ENCODE measurements around the gene CST7.
A peak's percentile ranks its signal among the peaks of the same experiment; 100 is the strongest.

CST7 gene

DNA sequence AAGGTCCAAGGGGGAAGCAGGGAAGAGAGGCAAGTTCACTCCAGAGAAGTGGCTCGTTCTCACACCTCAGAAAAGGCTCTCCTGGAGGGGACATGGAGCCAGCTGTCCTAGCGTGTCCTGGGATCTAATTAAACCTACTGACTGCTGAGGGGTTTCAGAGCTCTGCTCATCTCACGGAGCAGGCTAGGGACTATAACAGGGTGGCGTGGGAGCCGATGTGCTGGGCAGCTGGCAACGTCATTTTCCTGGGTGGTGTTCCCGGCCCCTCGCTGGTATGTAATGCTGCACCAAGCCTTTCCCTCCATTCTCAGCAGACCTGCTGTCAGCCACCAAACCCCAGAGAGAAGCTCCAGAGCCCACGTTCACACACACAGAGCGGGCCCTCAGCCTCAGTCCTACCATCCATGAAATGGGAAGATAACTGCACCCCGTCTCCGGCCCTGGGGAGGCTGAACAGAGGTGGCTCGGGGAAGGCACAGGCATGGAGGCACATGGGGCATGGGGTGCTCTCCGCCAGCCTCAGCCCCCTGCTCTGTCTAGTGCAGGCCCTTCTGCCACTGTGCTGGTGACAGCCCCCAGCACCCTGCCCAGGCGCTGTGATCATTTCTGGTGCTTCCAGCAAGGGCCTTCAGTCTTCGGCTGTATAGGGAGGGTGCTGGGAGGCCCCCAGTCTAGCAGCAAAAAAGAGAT, 1.9 kb downstream of the CST7 start:
- FAIRE-seq, result no peak

DNA sequence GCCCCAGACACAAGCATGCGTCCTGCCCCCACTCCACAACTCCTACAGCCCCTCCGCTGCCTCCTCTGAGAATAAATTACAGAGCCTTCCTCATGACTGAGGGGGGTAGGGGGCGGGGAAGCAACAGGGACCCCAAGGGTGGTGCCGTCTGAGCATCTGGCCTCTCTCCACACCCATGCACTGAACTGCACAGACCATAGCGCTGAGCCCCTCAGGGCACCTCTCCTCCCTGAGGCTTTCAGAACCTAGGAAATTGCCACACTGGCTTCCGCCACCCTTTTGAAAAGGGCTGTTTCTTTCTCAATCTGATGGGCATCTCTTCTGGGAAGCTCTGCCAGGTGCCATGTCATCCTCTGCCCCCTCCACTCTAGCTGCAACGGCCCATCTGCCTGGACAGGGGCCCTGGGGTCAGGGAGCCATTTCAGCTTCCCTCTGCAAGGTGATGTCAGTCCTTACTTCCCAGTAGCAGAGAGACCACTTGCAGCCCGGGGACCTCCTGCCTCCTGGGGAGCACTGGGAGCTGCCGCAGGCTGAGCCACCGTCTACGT, 2.5 kb downstream of the CST7 start:
- no peak for FAIRE-seq

DNA sequence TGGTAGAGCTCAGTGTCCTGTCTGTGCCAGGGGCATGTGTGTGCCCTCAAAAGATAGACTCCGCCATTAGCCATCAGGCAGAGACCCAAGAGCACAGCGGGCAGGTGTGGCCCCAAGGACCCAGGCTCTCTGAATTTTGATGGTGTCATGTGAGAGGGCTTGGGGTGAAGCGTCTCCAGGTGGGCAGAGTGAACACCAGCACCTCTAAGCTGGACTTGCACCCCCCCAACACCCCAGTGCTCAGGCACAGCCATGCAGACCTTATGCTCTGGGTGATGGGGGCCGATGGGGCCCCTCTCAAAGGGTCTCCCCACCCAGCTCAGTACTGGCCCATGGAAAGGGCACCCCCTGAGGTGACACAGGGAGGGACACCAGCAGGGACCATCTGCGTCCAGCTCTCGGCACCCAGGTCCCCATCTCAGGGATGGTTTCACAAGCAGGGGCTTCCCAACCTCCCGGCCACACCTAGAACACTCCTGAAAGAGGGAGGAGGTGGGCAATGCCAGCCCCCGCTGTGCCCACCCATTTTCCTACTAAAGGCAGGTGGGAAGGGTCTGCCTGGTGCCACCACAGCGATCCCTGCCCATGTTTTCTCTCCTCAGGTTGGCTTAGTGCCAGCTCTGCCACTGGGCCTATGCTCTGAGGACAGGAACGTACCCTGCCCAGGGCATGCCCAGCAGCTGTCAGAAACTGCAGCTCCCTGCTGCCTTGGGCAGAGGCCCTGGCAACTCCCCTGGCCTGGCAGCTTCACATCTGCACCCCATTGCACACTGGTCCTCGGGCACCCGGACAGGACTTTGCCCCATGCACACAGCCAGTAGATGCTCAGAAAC, 3.5 kb downstream of the CST7 start:
- no peak for FAIRE-seq

DNA sequence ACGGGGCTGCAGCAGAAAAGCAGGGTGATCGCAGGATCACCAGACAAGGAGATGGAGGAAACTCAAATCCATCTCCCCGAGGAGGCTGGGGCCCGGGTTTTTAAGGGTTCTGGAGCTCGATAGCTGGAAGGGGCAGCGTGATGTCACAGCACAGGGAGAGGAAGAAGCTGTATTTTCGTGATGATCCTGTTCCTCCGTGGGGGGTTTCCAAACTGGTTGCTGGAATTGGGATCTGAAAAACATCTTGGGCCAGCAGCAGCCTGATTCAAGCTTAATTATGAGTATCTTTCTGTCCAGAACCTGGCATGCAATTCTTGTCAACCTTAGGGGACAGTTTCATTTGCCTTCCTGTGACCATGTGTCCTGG, 4.1 kb downstream of the CST7 start:
- no peak for FAIRE-seq

DNA sequence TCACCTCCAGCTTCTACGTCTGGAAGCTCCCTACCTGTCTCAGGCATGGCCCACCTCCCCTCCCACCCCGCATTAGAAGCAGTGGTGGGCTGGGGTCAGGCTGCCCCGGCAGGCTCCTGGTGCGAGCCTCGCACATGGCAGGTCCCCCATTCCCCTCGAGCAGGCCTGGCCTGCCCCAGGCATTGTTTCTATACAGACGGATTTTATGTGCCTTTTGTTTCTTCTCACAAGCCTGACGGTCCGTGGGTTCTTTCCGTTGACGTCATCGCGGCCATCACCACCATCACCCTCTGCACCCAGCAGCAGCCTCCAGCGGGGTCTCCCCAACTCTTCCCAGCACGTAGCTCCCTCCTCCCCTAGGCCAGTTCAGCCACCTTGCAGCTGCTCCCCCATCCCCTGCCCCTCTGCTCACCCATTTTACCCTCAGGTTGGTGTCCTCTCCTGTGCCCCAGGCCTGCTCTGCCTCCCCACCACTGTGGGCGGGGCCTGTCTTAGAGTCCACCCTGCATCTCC, 4.6 kb downstream of the CST7 start:
- no peak for FAIRE-seq

DNA sequence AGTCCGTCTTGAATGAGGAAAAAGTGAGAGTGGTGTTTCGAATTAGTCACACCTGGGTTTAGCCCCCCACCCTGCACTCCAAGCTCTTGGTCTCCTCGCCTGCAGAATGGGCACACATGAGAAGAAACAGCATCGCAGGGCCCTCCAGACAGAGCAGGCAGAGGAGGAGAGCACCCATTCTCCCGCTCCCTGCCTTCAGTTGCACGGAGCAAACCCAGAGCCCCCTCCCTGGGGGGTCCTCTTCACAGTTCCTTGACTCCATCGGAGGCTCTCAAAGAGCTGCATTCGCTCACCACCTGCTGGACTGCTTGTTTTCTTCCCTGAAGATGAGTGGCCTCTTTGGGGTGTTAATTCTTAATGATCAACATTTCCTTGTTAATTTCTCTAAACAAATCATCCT, 5.1 kb downstream of the CST7 start:
- FAIRE-seq, result no peak

DNA sequence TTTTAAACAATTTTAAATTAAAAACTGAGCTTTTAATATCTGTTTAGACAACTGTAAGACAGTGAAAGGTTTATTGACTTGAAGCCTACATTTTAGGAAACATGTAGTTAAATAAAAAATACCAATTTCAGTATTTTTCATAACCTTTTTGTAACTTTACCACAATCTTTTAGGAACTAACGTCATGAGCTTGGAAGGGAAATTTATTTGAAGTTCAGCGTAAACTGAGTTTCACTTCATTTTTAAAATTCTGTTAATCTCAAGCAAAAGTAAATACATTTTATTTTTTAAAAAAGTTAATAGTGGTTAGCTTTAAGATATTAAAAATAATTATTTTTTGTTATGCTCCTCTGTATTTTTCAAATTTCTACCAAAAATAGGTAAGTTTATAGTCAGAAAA, 5.5 kb downstream of the CST7 start:
- FAIRE-seq, result peak; percentile 80

DNA sequence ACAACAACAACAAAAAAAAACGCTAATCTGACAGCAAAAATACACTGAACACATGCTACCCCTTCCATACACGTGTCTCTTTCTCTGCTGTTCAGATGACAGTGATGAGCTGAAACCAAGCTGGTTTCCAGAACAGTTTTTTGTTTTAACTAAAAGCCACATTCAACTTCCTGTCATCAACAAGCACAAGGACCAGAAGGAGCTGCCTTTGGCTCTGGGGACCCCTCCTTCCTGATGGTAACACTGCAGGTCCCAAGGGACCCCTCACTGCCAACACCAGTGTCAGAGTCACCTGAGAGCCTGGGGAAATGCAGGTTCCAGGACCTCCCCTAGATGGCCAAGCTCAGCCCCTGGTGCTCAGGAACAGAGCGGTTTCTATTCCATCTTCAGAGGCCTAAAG, 6.0 kb downstream of the CST7 start:
- FAIRE-seq, result no peak

DNA sequence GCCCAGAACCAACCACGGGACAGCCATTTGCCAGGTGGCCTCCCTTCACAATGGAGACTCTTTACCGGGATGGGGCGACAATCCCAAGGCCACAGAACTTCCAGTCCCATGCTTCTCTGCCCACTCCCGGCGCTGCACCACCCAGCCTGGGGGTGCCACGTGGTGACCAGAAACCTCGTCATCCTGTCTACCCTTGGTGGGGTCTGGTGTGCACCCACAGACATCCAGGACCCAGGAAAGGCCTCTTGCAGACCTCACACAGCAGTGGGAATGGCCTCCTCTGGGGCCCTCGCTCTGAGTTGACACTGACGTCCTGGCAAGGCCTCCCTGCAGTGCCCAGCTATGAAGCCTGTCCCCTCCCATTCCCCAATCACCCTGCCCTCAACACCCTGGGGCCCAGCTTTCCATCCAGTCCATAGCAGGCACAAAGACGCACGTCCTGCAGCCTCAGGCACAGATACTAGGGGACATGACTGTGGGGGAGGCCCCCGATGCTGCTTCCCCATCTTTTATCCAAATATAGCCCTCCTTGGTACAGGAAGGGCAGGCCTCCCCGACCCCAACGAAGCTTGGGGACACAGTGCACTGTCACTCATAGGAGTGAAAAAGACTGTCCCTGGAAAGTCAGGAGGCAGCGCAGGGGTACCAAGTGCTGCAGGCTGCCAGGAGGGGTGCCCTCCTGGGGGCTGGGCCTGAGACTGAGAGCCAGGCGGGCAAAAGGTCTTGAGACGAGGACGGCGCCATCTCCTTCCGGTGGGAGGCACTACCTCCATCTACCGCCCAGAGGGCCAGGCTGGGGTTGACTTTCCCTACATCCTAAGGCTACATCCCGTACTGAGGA, 7.2 kb downstream of the CST7 start:
- FAIRE-seq, result no peak

DNA sequence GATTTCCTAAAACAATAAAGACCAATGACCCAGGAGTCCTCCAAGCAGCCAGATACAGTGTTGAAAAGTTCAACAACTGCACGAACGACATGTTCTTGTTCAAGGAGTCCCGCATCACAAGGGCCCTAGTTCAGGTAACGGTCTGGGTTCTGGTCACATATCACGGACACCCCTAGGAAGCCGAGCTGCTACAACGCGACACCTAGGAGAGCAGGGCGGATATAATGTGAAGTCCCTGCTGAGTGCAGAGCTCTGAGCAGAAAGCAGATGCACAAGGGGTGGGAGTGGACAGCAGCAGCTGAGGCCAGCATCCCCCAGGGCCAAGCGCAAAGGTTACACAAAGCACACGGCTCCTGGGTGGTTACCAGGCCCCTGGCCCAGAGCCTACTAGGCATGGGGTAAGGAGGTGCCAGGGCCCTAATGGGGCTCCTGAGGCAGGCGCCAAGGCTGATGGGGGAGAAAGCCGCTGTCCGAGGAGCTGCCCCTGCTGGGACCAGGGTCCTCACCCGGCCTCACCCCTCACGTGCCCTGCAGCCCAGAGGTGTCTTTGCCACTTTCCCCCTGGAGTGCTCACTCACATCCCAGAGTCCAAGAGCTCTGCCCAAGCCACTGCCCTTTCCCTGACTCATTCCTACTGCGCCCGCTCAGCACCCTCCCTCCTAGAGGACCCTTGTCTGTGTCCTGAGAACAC, 8.4 kb downstream of the CST7 start:
- no peak for FAIRE-seq

DNA sequence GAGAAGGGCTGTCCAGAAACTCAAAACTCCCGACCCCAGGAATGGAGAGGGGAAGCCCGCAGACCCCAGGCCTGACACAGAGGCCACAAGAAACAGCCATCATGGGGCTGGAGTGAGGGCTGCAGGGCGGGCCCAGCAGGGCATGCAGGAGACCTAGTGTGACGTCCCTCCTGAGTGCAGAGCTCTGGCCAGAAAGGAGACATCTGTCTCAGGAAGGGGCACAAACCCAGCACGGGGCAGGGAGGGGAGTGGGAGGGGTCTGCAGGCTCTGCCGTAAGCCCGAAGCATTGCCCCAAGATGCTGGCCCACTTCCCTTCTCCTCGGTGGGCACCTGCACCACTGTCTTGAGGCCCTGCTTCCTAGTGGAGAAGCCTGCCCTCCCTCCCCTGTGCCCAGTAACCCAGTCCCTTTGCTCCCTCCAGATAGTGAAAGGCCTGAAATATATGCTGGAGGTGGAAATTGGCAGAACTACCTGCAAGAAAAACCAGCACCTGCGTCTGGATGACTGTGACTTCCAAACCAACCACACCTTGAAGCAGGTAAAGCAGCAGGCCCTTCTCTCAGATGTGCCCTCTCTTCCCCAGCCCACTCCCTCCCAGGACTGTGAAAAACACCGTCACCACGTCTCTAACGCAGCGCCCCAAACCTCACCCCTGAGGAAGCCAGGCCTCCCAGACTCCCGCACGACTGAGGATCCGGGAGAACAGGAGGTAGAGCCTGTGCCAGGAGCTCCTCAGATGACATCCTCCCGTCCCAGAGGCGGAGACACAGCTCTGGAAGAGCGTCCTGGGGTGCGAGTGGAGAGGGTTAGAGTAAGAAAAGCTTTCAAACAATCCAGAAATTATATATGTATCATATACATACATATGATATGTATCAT, 9.7 kb downstream of the CST7 start:
- no peak for FAIRE-seq

DNA sequence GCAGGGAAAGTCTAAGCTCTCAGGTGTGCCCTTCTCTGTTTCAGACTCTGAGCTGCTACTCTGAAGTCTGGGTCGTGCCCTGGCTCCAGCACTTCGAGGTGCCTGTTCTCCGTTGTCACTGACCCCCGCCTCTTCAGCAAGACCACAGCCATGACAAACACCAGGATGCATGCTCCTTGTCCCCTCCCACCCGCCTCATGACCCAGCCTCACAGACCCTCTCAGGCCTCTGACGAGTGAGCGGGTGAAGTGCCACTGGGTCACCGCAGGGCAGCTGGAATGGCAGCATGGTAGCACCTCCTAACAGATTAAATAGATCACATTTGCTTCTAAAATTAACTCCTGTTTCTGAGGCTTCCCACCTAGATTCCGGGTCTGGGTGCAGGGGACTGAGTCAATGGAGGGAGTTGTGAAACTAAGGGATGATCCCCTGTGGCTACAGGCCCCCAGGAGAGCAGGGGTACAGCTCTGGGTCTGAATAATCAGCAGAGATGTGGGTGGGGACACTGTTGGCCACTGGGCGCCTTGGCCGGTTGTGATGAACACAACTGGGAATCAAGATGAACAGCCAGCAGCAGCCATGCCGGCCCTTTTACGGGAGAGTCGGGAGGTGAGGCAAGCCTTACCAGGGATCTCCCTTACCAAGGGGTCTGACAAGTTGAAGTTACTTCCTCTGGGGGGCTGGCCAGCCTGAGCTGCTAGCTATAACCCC, 10.7 kb downstream of the CST7 start:
- FAIRE-seq, result no peak

DNA sequence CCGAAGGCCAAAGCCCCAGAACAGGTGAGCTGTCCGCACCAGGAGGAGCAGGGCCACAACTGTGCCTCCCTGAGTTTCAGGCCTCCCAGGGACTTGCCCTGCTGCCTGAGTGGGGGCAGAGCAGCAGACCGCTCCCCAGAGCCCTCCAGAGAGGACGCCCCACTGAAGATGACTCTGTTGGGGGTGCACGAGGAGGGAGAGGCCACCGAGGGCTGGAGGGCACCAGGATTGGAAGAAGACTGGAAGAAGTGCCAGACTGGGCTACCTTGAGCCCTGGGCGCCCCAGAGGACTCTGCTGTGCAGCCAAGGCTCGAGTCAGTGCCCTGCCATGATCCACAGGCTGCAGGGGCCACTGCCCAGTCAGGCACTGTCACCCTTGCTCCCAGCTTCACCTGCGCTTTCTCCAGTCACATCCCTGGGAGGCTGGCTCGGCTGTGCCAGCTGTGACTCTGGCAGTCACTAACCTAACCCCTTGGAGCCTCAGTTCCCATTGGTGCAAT, 11.3 kb downstream of the CST7 start:
- no peak for FAIRE-seq

DNA sequence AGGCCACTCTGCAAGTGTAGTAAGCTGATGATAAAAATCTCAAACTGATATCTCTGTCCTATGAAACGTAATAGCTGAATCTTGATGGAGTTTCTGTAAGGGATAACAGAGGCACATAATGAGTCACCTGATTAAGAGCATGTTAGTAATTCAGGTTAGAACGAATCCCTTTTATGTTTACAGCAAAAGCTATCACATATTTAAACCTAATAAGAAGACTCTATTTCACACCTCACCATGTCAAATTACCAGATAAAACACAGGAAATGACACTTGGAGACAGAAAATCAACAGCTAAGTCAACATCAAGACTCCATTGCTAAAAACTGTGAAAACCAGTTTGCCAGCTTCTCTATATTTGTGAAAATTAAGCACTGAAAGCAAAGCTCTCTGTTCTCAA, 11.8 kb downstream of the CST7 start:
- FAIRE-seq, result no peak

DNA sequence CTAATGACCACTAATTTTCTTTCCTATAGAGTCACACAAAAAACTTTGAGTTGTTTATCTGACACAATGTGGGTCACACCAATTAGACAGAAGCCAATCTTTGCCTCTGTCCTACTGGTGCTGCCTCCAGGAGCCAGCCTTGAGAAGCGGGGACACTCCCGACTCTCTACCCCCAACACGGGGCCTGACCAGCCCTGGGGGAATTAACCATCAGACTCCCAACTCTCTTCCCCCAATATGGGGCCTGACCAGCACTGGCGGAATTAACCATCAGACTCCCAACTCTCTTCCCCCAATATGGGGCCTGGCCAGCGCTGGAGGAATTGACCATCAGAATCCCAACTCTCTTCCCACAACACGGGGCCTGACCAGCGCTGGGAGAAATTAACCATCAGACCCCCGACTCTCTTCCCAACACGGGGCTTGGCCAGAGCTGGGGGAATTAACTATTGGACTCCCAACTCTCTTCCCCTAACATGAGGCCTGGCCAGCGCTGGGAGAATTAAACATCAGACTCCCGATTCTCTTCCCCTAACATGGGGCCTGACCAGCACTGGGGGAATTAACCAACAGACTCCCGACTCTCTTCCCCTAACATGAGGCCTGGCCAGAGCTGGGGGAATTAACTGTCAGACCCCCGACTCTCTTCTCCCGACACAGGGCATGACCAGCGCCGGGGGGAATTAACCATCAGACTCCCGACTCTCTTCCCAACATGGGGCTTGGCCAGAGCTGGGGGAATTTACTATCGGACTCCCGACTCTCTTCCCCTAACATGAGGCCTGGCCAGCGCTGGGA, 12.5 kb downstream of the CST7 start:
- FAIRE-seq, result no peak

DNA sequence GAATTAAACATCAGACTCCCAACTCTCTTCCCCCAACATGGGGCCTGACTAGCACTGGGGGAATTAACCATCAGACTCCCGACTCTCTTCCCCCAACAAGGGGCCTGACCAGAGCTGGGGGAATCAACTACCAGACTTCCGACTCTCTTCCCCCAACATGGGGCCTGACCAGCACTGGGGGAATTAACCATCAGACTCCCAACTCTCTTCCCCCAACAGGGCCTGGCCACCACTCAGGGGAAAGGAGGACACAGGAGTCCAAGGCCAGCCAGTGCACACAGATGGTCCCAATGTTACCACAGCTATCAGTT, 13.1 kb downstream of the CST7 start:
- no peak for FAIRE-seq

DNA sequence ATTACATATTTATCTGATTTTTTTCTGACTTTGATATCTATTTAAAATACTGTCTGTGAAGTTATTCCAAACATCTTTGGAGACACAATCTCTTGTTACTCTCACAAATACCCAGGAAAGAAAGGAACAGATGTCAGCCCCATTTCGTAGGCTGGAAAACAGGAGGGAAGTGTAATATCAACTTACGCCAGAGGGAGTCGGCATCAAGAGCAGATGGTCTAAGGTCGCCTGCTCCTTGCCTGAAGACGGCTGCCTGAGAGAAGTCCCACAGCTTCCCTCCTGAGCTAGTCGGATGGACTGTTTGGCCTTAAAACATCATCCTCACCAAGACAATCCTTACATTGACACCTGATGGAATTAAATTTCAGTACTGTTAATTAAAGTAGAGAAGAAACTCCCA, 13.4 kb downstream of the CST7 start:
- no peak for FAIRE-seq

DNA sequence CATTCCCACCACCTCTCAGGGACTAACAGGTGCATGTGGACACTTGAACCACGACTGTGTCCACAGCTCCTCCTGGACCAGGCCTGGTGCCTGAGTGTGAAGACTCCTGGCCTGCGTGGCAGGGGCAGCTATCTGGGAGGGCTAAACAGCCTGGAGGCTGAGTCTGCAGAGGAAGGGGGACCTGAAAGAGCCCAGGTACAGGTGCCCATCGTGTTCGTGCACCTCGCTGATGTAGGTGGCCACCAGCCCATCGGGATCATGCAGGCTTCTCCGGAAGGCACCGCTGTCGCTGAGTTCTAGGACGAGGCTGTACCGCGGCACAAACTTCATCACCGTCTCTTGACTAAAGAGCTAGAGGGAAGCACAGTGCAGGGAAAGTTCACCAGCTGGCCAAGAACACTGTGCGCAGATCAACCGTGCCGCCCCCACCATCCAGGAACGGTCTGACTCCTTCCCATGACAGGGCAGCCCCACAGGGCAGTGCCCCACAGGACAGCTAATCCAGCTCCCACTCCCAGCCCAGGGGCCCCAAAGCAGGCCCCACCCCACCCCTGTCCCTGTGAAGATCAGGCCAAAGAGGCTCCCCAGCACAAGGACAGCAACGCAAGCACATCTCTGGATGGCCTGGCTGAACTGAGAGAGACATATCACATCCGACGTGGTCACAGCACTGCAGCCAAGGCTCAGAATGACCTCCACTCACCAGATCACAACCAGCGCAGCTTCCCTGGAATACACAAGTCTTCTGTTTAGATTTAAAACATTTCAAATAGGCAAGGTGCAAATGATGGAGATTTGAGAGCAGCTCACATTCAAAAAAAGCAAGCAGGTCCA, 14.8 kb downstream of the CST7 start:
- no peak for FAIRE-seq

DNA sequence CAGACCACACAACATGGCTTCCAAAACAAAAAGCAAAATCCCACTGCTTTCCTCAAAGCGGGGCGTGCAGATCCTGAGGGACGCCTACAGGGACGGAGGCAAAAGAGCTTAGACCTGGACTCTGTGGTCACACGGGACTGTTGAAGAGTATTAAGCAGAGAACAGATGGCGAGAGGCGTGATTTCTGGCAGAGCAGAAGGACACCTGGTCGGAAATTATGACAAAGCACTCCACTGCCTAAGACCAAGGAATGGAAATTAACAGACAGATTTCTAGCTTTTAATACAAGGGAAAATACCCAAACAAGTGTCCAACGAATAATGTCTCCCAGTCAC, 15.4 kb downstream of the CST7 start:
- FAIRE-seq, result no peak

Data from endometrium (tissue), 2 donors.